ENCODE measurements around the gene DYNLT2B. TPM values are rescaled to one million over a fixed set of nuclear protein-coding genes. Genes with fewer than 3 reads are reported as not detected.

The DYNLT2B gene
- polyA plus RNA-seq, 1 donor from 2014 or later, result 276 TPM

DNA sequence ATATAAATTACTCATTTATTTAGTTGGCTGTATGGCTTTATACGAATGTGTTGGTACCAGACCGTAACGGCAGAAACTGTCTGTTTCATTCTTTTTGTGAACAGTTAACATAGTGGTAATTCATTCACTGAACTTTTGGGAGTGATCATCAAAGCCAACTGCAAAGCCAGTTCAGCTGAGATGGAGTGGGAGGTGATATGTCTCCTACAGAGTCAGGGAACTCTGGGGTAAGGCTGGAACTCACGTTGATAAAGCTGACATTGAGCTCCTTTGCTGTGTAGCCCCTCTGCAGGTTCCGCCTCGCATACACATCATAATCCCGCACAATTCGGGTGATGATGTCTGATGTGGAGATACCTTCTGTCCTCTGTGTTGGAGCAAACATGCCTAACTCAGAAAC, 76.3 kb downstream of the DYNLT2B start:
- Histone ChIP-seq H2AFZ (ENCODE audit: low read depth, low read length) (no peak overlapping the region), H3K9me3 (ENCODE audit: low read length) (no peaks in the 10 kb centered on the region), H3K27ac (ENCODE audit: low read length) (no peak overlapping the region), H3K9me2 (ENCODE audit: insufficient read depth, low read length) (no peaks in the 10 kb centered on the region), H3F3A (ENCODE audit: insufficient read depth, low read length, poor library complexity, severe bottlenecking) (no peaks in the 10 kb centered on the region), H3K4me2 (ENCODE audit: low read length) (no peak overlapping the region), H4K20me1 (ENCODE audit: insufficient read depth) (no peaks in the 10 kb centered on the region), H3K9ac (ENCODE audit: low read length) (no peak overlapping the region), H3K36me3 (ENCODE audit: insufficient read depth, low read length) (peaks cover 11% of the 10 kb centered on the region), H3K27me3 (ENCODE audit: insufficient read depth, low read depth, low read length) (no peaks in the 10 kb centered on the region), H3K4me3 (ENCODE audit: low read length) (no peak overlapping the region), H3K79me2 (replicated peaks; ENCODE audit: insufficient read depth, low read length) (no peaks in the 10 kb centered on the region)
- TF ChIP-seq EZH2 (IDR thresholded peaks at IDR 0.05; ENCODE audit: borderline replicate concordance, insufficient read depth, low read length, poor library complexity, severe bottlenecking) (no peak), POLR2AphosphoS5 (IDR thresholded peaks at IDR 0.05) (no peak), TAF1 (IDR thresholded peaks at IDR 0.05; ENCODE audit: low read depth) (no peak), MXI1 (conservative IDR thresholded peaks at IDR 0.05; ENCODE audit: poor library complexity, severe bottlenecking) (no peak)
- TF ChIP-seq, protein P1, sequence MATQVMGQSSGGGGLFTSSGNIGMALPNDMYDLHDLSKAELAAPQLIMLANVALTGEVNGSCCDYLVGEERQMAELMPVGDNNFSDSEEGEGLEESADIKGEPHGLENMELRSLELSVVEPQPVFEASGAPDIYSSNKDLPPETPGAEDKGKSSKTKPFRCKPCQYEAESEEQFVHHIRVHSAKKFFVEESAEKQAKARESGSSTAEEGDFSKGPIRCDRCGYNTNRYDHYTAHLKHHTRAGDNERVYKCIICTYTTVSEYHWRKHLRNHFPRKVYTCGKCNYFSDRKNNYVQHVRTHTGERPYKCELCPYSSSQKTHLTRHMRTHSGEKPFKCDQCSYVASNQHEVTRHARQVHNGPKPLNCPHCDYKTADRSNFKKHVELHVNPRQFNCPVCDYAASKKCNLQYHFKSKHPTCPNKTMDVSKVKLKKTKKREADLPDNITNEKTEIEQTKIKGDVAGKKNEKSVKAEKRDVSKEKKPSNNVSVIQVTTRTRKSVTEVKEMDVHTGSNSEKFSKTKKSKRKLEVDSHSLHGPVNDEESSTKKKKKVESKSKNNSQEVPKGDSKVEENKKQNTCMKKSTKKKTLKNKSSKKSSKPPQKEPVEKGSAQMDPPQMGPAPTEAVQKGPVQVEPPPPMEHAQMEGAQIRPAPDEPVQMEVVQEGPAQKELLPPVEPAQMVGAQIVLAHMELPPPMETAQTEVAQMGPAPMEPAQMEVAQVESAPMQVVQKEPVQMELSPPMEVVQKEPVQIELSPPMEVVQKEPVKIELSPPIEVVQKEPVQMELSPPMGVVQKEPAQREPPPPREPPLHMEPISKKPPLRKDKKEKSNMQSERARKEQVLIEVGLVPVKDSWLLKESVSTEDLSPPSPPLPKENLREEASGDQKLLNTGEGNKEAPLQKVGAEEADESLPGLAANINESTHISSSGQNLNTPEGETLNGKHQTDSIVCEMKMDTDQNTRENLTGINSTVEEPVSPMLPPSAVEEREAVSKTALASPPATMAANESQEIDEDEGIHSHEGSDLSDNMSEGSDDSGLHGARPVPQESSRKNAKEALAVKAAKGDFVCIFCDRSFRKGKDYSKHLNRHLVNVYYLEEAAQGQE (IDR thresholded peaks at IDR 0.05; ENCODE audit: borderline replicate concordance), result no peak
- TF ChIP-seq, protein P2, sequence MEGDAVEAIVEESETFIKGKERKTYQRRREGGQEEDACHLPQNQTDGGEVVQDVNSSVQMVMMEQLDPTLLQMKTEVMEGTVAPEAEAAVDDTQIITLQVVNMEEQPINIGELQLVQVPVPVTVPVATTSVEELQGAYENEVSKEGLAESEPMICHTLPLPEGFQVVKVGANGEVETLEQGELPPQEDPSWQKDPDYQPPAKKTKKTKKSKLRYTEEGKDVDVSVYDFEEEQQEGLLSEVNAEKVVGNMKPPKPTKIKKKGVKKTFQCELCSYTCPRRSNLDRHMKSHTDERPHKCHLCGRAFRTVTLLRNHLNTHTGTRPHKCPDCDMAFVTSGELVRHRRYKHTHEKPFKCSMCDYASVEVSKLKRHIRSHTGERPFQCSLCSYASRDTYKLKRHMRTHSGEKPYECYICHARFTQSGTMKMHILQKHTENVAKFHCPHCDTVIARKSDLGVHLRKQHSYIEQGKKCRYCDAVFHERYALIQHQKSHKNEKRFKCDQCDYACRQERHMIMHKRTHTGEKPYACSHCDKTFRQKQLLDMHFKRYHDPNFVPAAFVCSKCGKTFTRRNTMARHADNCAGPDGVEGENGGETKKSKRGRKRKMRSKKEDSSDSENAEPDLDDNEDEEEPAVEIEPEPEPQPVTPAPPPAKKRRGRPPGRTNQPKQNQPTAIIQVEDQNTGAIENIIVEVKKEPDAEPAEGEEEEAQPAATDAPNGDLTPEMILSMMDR (IDR thresholded peaks at IDR 0.05; ENCODE audit: poor library complexity, severe bottlenecking), result no peak

Small RNA genes lying within 50 kb of the gene (small RNA-seq; reads per million reads assigned to genes)
- 0 reads per million in 3 experiments for gene AC069257.2
- gene RNU6-910P, result 0 to 2.9 (median 0) reads per million in 3 experiments

Other genes with a start within 250 kb of the DYNLT2B start
- gene TFRC, start 236.2 kb downstream of the DYNLT2B start, polyA plus RNA-seq, result 71.3 and 82.7 TPM in 2 replicates
- 3.8 TPM in 1 of 2 replicates, not detected in the other for gene ZDHHC19, start 106.8 kb downstream of the DYNLT2B start, polyA plus RNA-seq
- gene SLC51A, start 101.7 kb downstream of the DYNLT2B start, polyA plus RNA-seq, result 1.3 TPM in 1 of 2 replicates, not detected in the other
- gene PCYT1A, start 30.5 kb downstream of the DYNLT2B start, polyA plus RNA-seq, result 21.7 and 24.6 TPM in 2 replicates
- not detected in 2 replicates for gene TM4SF19, start 20.1 kb upstream of the DYNLT2B start, polyA plus RNA-seq
- 18.1 and 19.6 TPM in 2 replicates for gene UBXN7, start 114.2 kb upstream of the DYNLT2B start, polyA plus RNA-seq
- 4.2 and 4.3 TPM in 2 replicates for gene RNF168, start 185.5 kb upstream of the DYNLT2B start, polyA plus RNA-seq
- gene SMCO1, start 197.1 kb upstream of the DYNLT2B start, polyA plus RNA-seq, result not detected in 2 replicates